GM19099 (cell line): ENCODE results near the gene FAM151A.

ENCODE experiments used
- POLR2A ChIP-seq: IDR thresholded peaks from 3 replicates; pipeline ENCODE4 v1.6.1; 2011; ENCODE audit warnings: low read depth; ENCODE audit not compliant: insufficient read length; ENCODE audit errors: extremely low read depth

Gene FAM151A

GRCh38 chr1:54645806-54646676 lies 22.7 kb upstream of the FAM151A start:
- TF ChIP-seq POLR2A: no peak

DNA sequence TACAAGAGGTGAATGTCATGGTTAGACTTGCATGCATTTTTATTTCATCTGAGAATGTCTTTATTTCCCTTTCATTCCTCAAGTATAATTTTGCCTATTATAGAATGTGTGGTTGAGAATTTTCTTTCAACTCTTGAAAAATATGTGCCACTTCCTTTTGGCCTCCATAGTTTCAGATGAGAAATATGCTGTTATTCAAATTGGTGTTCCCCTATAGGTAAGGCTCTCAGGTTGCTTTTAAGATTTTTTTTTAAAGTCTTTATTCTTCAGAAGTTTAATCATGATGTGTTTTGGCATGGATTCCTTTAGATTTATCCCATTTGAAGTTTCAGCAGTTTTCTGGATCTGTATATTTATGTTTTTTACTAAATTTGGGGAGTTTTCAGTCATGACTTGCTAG lies 20.4 kb upstream of the FAM151A start:
- TF ChIP-seq POLR2A: no peak

- TF ChIP-seq POLR2A: no peak
Measured at GRCh38 chr1:54640863-54641836, 17.8 kb upstream of the FAM151A start, which contains the start of gene MROH7. Gene MROH7 (plus strand): TSS chr1:54641786. CDS start chr1:54652927, 11,141 bp downstream.

GRCh38 chr1:54640361-54640760 lies 17.0 kb upstream of the FAM151A start:
- no peak for TF ChIP-seq POLR2A

GRCh38 chr1:54627196-54627595 lies 3.9 kb upstream of the FAM151A start:
- no peak for TF ChIP-seq POLR2A

- TF ChIP-seq POLR2A: no peak
Measured at GRCh38 chr1:54624466-54625464, 1.4 kb upstream of the FAM151A start.

GRCh38 chr1:54619749-54620148 lies 3.6 kb downstream of the FAM151A start:
- TF ChIP-seq POLR2A: no peak

DNA sequence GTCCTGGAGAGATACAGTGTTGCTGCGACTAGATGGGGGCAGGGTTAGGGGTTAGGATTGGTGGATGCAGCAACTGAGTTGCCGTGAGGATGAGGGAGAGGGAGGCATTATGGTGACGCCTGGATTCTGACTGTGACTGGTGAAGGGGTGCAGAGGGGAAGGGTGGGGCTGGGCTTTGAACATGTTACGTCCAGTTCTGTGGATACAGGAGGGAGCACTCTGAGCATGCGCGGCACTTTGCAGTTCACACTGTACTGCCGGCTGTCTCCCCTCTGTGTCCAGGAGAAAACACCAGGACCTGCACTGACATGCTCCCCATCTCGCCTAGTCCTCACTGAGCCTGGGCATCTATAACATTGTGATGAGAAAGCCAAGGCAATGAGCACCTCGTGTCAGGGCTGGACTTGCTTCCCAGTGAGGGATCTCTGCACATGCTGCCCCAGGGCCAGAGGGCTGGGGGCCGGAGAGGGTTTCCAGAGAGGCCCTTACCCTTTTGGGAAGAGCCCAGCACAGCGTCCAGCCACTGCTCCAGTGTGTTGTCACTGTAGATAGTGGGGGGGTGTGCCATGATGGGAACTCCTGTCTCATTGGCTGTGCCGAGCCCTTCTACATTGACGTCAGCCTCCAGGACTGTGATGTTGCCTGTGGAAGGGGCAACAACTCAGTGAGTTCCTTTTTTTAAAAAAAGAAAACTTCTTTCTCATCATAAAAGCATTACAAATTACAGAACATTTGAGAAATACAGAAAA lies 7.6 kb downstream of the FAM151A start:
- no peak for TF ChIP-seq POLR2A

DNA sequence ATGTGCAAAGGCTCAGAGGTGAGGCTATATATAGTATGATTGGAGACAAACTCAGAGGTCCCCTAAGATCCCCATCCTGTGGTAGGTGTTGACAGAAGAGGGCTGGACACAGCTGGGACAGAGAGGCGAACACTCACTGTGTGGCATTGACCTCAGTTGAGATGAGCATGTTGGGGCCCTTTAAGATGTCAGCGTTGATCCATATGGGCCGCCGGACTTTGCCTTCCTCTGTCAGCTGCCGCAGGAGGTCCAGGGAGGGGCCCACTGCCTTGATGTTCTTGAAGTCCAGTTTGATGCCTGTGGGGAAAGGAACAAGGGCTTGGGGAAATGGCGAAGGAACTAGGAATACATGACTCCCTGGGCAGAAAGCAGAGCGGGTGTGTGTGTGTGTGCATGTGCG lies 8.8 kb downstream of the FAM151A start:
- TF ChIP-seq POLR2A: no peak

DNA sequence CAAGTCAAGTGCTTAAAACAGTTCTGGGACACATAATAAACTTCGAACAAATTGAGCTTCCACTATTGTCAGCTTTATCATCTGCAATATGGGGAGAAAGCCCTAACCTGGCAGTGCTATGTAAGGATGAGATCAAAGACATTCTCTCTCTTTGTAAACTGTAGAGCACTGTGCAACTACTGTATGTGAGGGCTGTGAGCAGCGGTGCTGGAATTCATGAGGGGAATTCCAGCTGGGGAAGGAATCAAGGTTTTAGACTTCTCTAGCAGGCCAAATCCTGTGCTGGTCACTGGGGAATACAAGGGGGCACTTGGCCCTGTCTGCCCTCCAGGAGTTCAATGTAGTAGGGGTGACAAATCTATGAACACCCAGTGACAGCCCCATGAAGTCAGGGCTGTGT lies 9.3 kb downstream of the FAM151A start:
- no peak for TF ChIP-seq POLR2A

GRCh38 chr1:54611621-54612020 lies 11.7 kb downstream of the FAM151A start:
- TF ChIP-seq POLR2A: no peak

GRCh38 chr1:54610601-54611580 lies 12.4 kb downstream of the FAM151A start:
- TF ChIP-seq POLR2A: no peak
